GM21825 (cell line): Measurements from ENCODE around the gene SLC2A14.
"Not testable (repeated sequence)": the region's sequence is repeated elsewhere in the genome, so short reads cannot be mapped to it uniquely, and the experiment has no call there.

Source experiments
- ATAC-seq: cut with Tn5 transposase; IDR thresholded peaks from one replicate; pipeline ENCODE4 v1.9.1; 2021; ENCODE audit warnings: mild to moderate bottlenecking, moderate library complexity; ENCODE audit not compliant: unreplicated experiment

Gene SLC2A14

DNA sequence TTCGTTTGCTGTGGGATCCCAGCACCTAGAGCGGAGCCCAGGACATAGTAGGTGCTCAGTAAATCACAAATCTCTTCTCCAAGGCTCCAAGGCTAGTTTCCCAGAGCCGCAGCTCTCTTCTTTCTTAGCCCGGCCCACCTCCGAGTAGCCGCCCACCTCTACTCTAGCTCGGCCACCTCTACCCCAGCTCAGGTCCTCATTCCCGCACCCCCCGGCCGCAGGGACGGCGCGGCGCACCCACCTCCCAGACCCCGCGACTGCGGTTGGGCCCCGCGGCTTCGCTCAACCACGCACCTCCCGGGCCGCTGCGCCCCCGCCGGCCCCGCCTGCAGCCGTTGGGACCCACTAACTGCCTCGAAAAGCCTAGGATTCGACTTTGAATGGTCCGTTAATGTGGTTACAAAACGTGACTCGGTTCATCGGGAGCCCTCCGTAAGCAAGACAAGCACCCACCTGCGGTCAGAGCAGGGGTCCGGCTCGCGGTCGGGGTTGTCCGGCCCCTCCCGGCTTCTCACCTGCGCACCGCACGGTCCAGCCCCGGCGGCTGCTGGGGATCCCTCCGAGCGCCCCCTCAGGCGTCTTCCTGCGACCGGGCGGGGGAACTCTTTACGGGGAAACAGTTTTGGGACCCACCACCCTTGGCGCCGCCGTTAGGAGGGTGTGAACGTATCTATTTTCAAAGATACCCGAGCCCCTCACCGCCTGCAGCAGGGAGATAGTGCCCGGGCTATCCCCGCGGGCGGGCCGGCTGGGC, at the start of gene SLC2A14:
Gene SLC2A14, minus strand, starts transcription at position 350 of the 754 bp plus-strand sequence. CDS start 3,035 bp downstream, outside the sequence.
- ATAC-seq = no peak

DNA sequence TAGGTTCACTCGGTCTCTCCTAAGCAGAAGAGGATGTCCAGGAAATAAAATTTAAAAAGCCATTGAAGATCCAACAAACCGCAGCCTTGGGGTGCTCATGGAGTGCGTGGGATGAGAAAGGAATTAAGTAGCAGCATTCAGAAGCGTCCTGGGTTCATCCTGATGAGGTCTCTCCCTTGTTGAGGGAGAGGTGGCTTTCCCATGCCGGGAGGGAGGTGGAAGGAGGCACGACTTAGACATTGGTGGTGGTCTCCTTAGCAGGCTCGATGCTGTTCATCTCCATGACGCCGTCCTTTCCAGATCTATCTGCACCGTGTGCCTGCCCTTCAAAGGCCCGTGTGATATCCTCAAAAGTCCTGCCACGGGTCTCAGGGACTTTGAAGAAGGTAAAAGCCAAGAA, 48.5 kb upstream of the SLC2A14 start:
- ATAC-seq = not testable (repeated sequence)

DNA sequence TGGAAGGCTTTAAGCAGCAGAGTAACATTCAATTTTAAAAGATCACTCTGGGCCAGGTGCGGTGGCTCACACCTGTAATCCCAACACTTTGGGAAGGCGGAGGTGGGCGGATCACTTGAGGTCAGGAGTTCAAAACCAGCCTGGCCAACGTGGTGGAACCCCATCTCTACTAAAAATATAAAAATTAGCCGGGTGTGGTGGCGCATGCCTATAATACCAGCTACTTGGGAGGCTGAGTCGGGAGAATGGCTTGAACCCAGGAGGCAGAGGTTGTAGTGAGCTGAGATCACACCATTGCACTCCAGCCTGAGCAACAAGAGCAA, 45.5 kb upstream of the SLC2A14 start:
- not testable (repeated sequence) for ATAC-seq

DNA sequence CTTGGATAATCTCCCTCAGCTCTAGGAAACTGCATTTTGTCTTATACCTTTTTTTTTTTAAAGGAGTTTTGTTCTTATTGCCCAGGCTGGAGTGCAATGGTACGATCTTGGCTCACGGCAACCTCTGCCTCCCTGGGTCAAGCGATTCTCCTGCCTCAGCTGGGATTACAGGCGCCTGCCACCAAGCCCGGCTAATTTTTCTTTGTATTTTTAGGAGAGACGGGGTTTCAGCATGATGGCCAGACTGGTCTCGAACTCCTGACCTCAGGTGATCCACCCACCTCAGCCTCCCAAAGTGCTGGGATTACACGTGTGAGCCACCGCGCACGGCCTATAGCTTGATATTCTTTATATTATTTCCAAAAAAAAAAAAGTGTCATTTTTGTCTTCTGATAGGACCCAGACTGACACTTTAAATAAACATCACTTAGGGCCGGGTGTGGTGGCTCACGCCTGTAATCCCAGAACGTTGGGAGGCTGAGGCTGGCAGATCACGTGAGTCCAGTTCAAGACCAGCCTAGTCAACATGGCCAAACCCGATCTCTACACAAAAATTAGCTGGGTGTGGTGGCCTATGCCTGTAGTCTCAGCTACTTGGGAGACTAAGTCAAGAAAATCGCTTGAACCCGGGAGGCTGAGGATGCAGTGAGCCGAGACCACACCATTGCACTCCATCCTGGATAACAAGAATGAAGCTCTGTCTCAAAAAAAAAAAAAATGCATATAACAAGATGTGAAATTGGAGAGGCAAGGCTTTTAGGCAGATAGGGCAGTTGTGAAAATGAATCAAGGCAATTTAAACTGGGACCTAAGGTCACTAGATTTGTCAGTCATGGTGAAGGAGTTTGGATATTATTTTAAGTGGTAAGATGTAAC, 44.9 kb upstream of the SLC2A14 start:
- ATAC-seq = no peak

DNA sequence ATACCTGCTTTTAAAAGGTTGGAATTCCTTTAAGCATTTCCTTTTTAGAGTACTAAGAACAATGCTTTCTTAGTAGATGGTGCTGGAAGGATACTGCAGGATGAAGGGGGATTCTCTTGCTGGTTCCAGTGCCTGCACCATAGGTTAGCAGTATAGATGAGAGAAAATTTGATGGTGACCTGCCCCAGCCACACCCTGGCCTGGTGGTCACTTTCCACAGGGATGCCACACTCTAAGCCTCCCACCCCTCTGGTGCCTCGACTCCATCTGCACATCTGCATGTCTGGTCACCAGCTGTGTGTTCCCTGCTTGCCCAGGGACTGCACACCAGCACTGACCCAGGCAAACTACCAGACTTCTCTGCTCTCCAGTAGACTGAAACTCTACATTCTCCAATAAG, 44.2 kb upstream of the SLC2A14 start:
- ATAC-seq = no peak

DNA sequence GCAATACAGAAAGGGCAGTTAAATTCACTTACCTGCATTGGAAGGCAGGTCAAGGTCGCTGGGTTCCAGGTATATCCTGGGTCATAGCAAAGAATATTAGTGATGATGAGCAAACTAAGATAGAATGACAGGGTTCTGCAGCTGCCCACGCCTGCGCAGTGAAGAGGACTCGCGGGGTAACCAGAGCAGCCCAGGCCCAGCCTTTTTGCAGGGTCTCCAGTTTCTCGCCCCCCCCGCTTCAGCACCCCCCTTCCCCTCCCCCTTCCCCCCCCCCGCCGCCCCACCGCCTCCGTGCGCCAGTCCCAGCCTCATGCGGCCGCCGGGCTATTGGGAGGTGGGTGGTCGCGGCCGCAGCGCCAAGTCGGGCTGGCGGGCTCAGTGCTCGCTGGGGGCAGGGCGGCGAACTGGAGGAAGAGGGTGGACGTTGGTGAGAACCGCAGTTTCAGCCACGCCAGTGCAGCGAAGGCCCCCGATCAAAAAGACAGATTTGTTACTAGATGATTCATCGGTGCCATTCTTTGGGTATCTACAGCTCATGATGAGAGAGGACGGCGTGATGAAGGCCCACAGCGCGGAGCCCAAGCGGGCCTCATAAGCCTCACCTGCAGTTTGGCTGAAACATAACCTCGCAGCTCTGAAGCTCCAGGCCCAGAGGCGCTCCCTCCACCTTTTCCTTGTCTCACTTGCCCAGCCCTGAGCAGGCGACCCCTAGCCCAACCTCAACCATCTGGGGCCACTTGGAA, 43.1 kb upstream of the SLC2A14 start:
- ATAC-seq = no peak

DNA sequence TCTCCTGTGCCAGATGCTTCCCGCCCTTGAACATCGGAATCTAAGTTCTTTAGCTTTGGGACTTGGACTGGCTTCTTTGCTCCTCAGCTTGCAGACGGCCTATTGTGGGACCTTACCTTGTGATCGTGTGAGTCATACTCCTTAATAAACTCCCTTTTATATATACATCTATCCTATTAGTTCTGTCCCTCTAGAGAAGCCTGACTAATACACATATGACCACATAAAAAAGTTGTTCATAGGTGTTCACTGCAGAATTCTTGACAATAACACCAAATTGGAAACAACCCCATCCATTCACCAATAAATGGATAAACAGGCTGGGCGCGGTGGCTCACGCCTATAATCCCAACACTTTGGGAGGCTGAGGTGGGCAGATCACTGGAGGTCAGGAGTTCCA, 37.4 kb upstream of the SLC2A14 start:
- not testable (repeated sequence) for ATAC-seq

DNA sequence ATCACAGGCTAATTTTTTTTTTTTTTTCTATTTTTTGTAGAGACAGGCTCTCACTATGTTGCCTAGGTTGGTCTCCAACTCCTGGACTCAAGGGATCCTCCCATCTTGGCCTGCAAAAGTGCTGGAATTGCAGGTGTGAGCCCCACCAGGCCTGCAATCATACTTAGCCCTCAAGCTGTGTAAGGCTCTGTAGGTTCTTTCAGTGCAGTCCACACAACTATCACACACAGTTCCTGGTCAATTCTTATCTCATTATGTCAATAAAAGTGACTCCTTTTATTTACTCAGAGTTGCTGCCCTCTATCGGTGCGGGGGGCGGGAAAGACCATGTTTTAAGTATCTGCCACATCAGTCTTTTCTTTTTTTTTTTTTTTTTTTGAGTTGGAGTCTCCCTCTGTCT, 34.3 kb upstream of the SLC2A14 start:
- no peak for ATAC-seq

DNA sequence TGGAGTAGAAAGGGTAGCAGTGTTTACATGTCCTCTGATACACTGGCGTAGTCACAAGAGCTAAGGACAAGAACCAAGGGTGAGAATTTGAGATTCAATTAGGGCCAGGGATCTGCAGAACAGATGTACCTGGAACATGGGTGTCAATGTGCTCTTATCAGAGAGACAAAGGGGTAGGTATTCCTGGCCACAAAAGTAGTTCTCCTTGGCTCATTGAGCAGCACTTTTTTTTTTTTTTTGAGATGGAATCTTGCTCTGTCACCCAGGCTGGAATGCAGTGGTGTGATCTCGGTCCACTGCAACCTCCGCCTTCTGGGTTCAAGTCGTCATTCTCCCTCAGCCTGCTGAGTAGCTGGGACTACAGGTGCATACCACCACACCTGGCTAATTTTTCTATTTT, 33.6 kb upstream of the SLC2A14 start:
- not testable (repeated sequence) for ATAC-seq

DNA sequence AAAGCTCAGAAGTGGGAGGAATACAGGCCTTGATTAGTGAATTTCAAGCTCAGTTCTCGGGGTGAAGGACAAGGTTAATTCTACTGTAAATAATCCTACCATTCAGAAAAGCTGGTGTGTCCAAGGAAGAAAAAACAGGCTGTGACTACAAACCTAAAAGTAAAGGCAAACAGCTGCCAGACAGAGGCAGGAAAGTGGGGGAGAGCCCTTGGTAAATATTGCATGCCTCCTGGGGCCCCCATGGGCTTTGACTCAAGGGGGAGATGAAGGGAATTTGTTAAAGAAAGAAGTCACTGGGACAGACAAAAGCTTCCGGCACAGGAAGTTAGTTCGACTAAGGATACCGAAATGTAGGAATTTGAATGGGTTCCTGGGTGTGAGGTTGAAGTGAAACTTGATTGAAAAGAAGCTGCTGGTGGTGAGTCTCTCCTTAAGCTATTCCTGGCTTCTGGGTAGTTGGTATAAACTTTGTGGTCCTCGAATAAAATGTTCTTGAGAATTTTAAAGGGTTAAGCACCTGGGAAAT, 32.9 kb upstream of the SLC2A14 start:
- ATAC-seq = not testable (repeated sequence)

DNA sequence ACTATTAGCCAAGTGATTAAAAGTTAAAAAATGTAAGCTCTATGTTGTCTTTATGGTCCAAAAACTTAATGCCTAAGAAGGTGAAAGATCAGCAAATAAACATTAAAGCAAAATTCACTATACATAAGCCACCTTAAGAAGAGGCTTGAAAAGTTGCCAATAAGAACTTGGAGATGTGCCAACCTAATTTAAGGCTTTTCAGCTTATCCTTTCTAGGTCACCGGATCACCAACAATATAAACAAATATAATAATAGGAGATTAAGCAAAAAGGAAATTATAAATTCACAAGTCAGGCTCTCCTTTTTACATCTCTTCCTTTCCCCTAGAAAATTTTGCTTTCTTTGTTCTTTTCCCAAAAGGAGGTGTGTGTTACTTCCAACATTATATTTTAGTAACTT, 32.4 kb upstream of the SLC2A14 start:
- no peak for ATAC-seq

DNA sequence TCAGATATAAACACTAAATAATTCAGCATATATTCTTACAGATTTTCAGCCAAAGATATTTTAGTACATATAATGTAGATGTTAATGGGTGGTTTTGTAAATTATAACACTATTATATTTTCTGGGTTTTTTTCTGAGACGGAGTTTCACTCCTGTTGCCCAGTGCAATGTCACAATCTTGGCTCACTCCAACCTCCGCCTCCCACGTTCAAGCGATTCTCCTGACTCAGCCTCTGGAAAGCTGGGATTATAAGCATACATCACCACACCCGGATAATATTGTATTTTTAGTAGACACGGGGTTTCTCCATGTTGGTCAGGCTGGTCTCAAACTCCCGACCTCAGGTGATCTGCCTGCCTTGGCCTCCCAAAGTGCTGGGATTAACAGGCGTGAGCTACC, 29.7 kb upstream of the SLC2A14 start:
- not testable (repeated sequence) for ATAC-seq

DNA sequence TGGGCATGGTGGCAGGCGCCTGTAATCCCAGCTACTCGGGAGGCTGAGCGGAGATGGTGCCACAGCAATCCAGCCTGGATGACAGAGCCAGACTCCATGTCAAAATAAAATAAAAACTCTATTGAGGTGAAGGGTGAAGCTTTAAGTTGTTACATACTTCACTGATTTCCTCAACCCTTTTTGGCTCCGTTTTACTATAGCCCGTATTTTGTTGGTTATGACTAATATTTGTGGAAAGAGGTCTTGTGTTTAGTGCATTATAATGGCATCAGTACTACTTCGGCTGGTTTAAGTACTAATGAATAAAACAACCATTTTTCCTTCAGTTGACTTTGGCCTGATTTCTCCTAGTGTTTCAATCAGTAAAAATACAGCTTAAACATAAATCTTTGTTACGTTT, 27.0 kb upstream of the SLC2A14 start:
- ATAC-seq = no peak

DNA sequence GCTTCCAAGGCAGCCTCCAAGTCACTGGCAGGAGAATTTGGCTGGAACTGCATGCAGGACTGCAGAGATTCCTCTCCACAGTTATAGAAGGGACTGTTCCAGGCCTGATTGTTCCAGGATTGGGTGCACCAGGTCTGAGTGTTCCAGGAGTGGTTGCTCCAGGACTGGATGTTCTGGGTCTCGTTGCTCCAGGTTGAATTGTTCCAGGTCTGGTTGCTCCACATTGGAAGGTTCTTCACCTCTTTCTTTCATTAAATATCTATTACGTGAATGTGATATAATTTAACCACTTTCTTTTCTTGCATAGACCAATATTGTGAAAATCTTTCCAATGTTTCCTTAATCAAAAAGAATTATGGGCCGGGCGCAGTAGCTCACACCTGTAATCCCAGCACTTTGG, 24.0 kb upstream of the SLC2A14 start:
- not testable (repeated sequence) for ATAC-seq

DNA sequence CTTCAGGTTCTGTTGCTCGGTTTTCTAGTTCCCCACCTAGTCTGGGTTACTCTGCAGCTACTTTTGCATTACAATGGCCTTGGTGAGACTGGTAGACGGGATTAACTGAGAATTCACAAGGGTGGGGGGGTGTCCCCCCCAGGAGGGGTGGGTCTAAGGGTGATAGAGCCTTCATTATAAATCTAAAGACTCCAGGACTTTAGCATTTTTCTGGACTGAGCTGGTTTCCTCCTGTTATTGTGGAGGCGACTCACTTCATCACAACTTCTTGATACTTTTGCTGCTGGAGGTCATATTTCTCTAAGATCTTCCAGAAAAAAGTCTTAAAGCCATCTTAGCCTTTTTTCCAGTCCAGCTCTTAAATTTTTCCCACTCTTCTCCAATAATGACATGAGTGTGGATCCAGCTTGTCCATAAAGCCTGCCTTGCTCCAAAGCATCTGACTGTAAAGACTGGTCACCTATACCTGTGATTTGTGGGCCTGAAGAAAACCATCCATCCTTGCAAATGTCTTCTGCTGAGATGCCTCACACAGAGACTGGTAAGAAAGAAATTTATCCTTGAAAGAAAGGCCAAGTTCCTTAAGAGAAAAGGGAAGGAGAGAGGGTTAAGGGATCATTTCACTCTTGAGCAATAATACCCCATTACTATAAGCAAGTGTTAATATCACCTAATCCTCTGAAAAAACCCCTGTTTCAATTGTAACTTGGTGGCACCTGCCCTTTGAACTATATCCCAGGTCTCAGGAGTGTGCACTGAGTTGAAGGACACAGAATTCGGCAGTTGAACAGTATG, 19.7 kb upstream of the SLC2A14 start:
- ATAC-seq = no peak

DNA sequence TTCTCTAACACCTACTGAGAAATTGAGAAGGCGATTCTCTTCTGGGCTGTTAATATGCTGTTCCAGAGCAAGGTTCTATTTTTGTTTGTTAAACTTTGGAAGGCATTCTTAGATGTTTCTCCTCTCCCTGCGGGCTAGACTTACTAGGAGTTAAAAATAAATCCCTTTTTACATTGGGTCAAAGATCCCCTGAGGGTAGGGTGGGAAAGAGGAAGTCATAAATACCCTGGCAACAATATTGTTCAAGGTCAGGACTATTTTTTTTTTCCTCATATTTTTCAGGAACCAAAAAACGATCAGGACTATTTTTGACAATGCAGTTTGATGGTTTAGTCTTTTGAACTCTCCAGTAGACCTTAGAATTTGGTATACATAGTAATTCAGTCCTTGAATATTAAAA, 12.0 kb upstream of the SLC2A14 start:
- no peak for ATAC-seq

DNA sequence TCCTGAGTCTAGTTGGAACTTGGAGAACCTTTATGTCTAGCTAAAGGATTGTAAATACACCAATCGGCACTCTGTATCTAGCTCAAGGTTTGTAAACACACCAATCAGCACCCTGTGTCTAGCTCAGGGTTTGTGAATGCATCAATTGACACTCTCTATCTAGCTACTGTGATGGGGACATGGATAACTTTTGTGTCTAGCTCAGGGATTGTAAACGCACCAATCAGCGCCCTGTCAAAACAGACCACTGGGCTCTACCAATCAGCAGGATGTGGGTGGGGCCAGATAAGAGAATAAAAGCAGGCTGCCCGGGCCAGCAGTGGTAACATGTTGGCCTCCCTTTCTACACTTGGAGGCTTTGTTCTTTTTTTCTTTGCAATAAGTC, 9.0 kb upstream of the SLC2A14 start:
- ATAC-seq = not testable (repeated sequence)

DNA sequence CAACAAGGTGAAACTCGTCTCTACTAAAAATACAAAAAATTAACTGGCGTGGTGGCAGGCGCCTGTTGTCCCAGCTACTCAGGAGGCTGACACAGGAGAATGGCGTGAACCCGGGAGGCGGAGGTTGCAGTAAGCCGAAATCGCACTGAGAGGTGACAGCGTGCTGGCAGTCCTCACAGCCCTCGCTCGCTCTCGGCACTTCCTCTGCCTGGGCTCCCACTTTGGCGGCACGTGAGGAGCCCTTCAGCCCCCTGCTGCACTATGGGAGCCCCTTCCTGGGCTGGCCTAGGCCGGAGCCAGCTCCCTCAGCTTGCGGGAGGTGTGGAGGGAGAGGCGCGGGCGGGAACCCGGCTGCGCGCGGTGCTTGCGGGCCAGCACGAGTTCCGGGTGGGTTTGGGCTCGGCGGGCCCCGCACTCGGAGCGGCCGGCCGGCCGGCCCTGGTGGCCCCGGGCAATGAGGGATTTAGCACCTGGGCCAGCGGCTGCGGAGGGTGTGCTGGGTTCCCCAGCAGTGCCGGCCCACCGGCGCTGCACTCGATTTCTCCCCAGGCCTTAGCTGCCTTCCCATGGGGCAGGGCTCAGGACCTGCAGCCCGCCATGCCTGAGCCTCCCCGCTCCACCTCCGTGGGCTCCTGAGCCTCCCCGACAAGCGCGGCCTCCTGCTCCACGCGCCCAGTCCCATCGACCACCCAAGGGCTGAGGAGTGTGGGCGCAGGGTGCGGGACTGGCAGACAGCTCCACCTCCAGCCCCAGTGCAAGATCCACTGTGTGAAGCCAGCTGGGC, 8.4 kb upstream of the SLC2A14 start:
- ATAC-seq = not testable (repeated sequence)

DNA sequence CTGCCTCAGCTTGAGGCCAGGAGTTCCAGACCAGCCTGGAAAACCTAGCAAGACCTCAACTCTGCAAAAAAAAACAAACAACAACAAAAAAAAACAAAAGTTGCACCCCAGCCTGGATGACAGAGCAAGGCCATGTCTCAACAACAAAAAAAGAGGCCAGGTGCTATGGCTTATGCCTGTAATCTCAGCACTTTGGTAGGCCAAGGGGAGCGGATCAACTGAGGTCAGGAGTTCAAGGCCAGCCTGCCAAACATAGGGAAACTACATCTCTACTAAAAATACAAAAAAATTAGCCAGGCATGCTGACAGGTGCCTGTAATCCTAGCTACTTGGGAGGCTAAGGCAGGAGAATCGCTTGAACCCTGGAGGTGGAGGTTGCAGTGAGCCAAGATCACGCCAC, 6.5 kb upstream of the SLC2A14 start:
- no peak for ATAC-seq

DNA sequence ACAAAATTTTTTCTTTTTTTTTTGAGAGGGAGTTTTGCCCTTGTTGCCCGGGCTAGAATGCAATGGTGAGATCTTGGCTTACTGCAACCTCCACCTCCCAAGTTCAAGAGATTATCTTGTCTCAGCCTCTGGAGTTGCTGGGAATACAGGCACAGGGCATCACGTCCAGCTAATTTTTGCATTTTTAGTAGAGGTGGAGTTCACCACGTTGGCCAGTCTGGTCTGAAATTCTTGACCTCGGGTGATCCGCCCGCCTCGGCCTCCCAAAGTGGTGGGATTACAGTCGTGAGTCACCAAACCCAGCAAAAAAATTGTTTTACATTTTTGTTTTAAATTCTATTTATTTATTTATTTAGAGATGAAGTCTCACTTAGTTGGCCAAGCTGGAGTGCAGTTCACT, 4.7 kb upstream of the SLC2A14 start:
- ATAC-seq = no peak
